HEK293T (cell line): ENCODE data around the gene SP100.

Source experiments
- BHLHE40 ChIP-seq: fragments of 450-650 bp; IDR thresholded peaks from 2 replicates; pipeline ENCODE4 v1.6.1; 2016; ENCODE audit warnings: mild to moderate bottlenecking, moderate library complexity, borderline replicate concordance
- FOXA1 ChIP-seq: fragments of 450-650 bp; IDR thresholded peaks from 2 replicates; pipeline ENCODE4 v1.6.1; 2016; ENCODE audit warnings: mild to moderate bottlenecking
- LEF1 ChIP-seq: fragments of 450-650 bp; IDR thresholded peaks from 2 replicates; pipeline ENCODE4 v1.6.1; 2017; ENCODE audit warnings: mild to moderate bottlenecking, borderline replicate concordance
- NFRKB ChIP-seq: fragments of 450-650 bp; IDR thresholded peaks from 2 replicates; pipeline ENCODE4 v1.6.1; 2016; ENCODE audit warnings: mild to moderate bottlenecking, moderate library complexity
- SUZ12 ChIP-seq: fragments of 450-650 bp; IDR thresholded peaks from 2 replicates; pipeline ENCODE4 v1.6.1; 2016; ENCODE audit warnings: mild to moderate bottlenecking
- TARDBP ChIP-seq: fragments of 450-650 bp; IDR thresholded peaks from 2 replicates; pipeline ENCODE4 v1.6.1; 2016

GRCh38 chr2:230583581-230583980, 167.6 kb downstream of the SP100 start:
- TF ChIP-seq FOXA1 (no peak), SUZ12 (no peak), LEF1 (no peak), BHLHE40 (no peak), TARDBP (no peak), NFRKB (no peak)
